ENCODE data around the gene DNAH10. TPM values are rescaled to one million over a fixed set of nuclear protein-coding genes. Genes with fewer than 3 reads are reported as not detected.

Gene DNAH10
- total RNA-seq, 1 donor from 2014 or later, result 0.51 TPM

- no peaks in the 10 kb centered on the region for H3K9me3 Mint-ChIP-seq
- no peak overlapping the region for H3K27ac Mint-ChIP-seq
- no peaks in the 10 kb centered on the region for H3K27me3 Mint-ChIP-seq
- CTCF ChIA-PET, result interaction anchor here (1.2 kb wide), 1 partner anchor 19 kb away, joined by 3 read pairs; no protein-coding TSS in a partner anchor
- H3K4me1 Mint-ChIP-seq, result peaks cover 3% of the 10 kb centered on the region
- H3K36me3 Mint-ChIP-seq (ENCODE audit: low read depth), result peaks cover 7% of the 10 kb centered on the region
- POLR2A ChIA-PET, result interaction anchor here (1.1 kb wide), 1 partner anchor 9 kb away, joined by 3 read pairs; the partner anchor contains the start of genes CCDC92 and ZNF664
- TF ChIP-seq, protein P1, sequence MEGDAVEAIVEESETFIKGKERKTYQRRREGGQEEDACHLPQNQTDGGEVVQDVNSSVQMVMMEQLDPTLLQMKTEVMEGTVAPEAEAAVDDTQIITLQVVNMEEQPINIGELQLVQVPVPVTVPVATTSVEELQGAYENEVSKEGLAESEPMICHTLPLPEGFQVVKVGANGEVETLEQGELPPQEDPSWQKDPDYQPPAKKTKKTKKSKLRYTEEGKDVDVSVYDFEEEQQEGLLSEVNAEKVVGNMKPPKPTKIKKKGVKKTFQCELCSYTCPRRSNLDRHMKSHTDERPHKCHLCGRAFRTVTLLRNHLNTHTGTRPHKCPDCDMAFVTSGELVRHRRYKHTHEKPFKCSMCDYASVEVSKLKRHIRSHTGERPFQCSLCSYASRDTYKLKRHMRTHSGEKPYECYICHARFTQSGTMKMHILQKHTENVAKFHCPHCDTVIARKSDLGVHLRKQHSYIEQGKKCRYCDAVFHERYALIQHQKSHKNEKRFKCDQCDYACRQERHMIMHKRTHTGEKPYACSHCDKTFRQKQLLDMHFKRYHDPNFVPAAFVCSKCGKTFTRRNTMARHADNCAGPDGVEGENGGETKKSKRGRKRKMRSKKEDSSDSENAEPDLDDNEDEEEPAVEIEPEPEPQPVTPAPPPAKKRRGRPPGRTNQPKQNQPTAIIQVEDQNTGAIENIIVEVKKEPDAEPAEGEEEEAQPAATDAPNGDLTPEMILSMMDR (IDR thresholded peaks at IDR 0.05), result no peak
- H3K4me3 Mint-ChIP-seq, result no peak overlapping the region
- DNase-seq (no peak), ATAC-seq (ENCODE audit: low read depth) (no peak)
- intact Hi-C loops (cut with micrococcal nuclease), result no loop called here
Measured at GRCh38 chr12:123963821-123964220, 201.7 kb downstream of the DNAH10 start.

- no peaks in the 10 kb centered on the region for H3K9me3 Mint-ChIP-seq
- H3K4me1 Mint-ChIP-seq, result peaks cover 3% of the 10 kb centered on the region
- H3K36me3 Mint-ChIP-seq (ENCODE audit: low read depth), result peaks cover 7% of the 10 kb centered on the region
- no peak overlapping the region for H3K4me3 Mint-ChIP-seq
- H3K27me3 Mint-ChIP-seq, result no peaks in the 10 kb centered on the region
- intact Hi-C loops (cut with micrococcal nuclease), result no loop called here
- no peak for DNase-seq
- no peak for ATAC-seq (ENCODE audit: low read depth)
- no peak overlapping the region for H3K27ac Mint-ChIP-seq
- POLR2A ChIA-PET, result no interaction called here
- CTCF ChIA-PET, result no interaction called here
- TF ChIP-seq, protein P1 (IDR thresholded peaks at IDR 0.05), result no peak
Measured at GRCh38 chr12:123965382-123965781, 203.3 kb downstream of the DNAH10 start.

- Mint-ChIP-seq H3K36me3 (ENCODE audit: low read depth) (peaks cover 7% of the 10 kb centered on the region), H3K4me3 (no peak overlapping the region), H3K4me1 (peaks cover 5% of the 10 kb centered on the region), H3K27me3 (no peaks in the 10 kb centered on the region), H3K9me3 (no peaks in the 10 kb centered on the region), H3K27ac (no peak overlapping the region)
- DNase-seq (no peak), ATAC-seq (ENCODE audit: low read depth) (no peak)
- intact Hi-C loops (cut with micrococcal nuclease), result no loop called here
- CTCF ChIA-PET, result no interaction called here
- POLR2A ChIA-PET, result no interaction called here
- TF ChIP-seq, protein P1 (IDR thresholded peaks at IDR 0.05), result no peak
Measured at GRCh38 chr12:123966596-123966995, 204.5 kb downstream of the DNAH10 start.

- H3K9me3 Mint-ChIP-seq, result no peaks in the 10 kb centered on the region
- H3K27me3 Mint-ChIP-seq, result no peaks in the 10 kb centered on the region
- ChIA-PET POLR2A (no interaction called here), CTCF (no interaction called here)
- no peak for ATAC-seq (ENCODE audit: low read depth)
- H3K36me3 Mint-ChIP-seq (ENCODE audit: low read depth), result peaks cover 7% of the 10 kb centered on the region
- no peak overlapping the region for H3K27ac Mint-ChIP-seq
- H3K4me3 Mint-ChIP-seq, result no peak overlapping the region
- TF ChIP-seq, protein P1 (IDR thresholded peaks at IDR 0.05), result no peak
- H3K4me1 Mint-ChIP-seq, result peaks cover 7% of the 10 kb centered on the region
- intact Hi-C loops (cut with micrococcal nuclease), result no loop called here
- DNase-seq, result no peak
Measured at GRCh38 chr12:123967121-123967586, 205.1 kb downstream of the DNAH10 start.

GRCh38 chr12:123971449-123971769 is 209.3 kb downstream of the DNAH10 start:
- peaks cover 22% of the 10 kb centered on the region for H3K36me3 Mint-ChIP-seq (ENCODE audit: low read depth)
- peak overlapping the region; percentile 88 for H3K27ac Mint-ChIP-seq
- intact Hi-C loops (cut with micrococcal nuclease), result loop anchor here (5.0 to 10.0 kb wide), 3 partner anchors 596 to 1707 kb away; partner anchors contain the start of genes MPHOSPH9, MTRFR, NCOR2 and VPS33A
- ChIA-PET POLR2A (interaction anchor here (0.6 to 0.8 kb wide), 5 partner anchors 331 to 968 kb away, joined by 3 to 8 read pairs (median 3); no protein-coding TSS in a partner anchor), CTCF (interaction anchor here (1.1 kb wide), 1 partner anchor 9 kb away, joined by 4 read pairs; no protein-coding TSS in a partner anchor)
- H3K4me1 Mint-ChIP-seq, result peaks cover 17% of the 10 kb centered on the region
- no peaks in the 10 kb centered on the region for H3K9me3 Mint-ChIP-seq
- H3K4me3 Mint-ChIP-seq, result peak overlapping the region; percentile 91
- TF ChIP-seq, protein P1 (IDR thresholded peaks at IDR 0.05), result no peak
- ATAC-seq (ENCODE audit: low read depth) (no peak), DNase-seq (no peak)
- H3K27me3 Mint-ChIP-seq, result no peaks in the 10 kb centered on the region
